ENCODE results near the gene C19orf38.

Gene C19orf38

GRCh38 chr19:10848230-10848856 lies at the start of gene C19orf38:
Gene C19orf38 (plus strand): TSS chr19:10848415. CDS start chr19:10848509, 94 bp downstream.
- DNase-seq (ENCODE audit: low spot score), result peak; percentile 73

GRCh38 chr19:10800488-10800887 lies 47.7 kb upstream of the C19orf38 start:
- no peak for DNase-seq (ENCODE audit: low spot score)

GRCh38 chr19:10802479-10802878 lies 45.7 kb upstream of the C19orf38 start:
- DNase-seq (ENCODE audit: low spot score), result no peak

- no peak for DNase-seq (ENCODE audit: low spot score)
Observed at GRCh38 chr19:10803252-10803651, 45.0 kb upstream of the C19orf38 start.

GRCh38 chr19:10805065-10805757 lies 43.0 kb upstream of the C19orf38 start:
- DNase-seq (ENCODE audit: low spot score), result no peak

- no peak for DNase-seq (ENCODE audit: low spot score)
Observed at GRCh38 chr19:10805758-10806247, 42.4 kb upstream of the C19orf38 start.

- DNase-seq (ENCODE audit: low spot score), result no peak
Observed at GRCh38 chr19:10808937-10809649, 39.1 kb upstream of the C19orf38 start.

GRCh38 chr19:10809651-10810285 lies 38.4 kb upstream of the C19orf38 start:
- no peak for DNase-seq (ENCODE audit: low spot score)

- no peak for DNase-seq (ENCODE audit: low spot score)
Observed at GRCh38 chr19:10811391-10812111, 36.7 kb upstream of the C19orf38 start.

GRCh38 chr19:10812196-10812595 lies 36.0 kb upstream of the C19orf38 start:
- no peak for DNase-seq (ENCODE audit: low spot score)

- no peak for DNase-seq (ENCODE audit: low spot score)
Observed at GRCh38 chr19:10812902-10813404, 35.3 kb upstream of the C19orf38 start.

GRCh38 chr19:10815007-10815536 lies 33.1 kb upstream of the C19orf38 start:
- no peak for DNase-seq (ENCODE audit: low spot score)

GRCh38 chr19:10815969-10816644 lies 32.1 kb upstream of the C19orf38 start:
- DNase-seq (ENCODE audit: low spot score), result no peak

- DNase-seq (ENCODE audit: low spot score), result no peak
Observed at GRCh38 chr19:10816691-10817090, 31.5 kb upstream of the C19orf38 start.

GRCh38 chr19:10817291-10818038 lies 30.8 kb upstream of the C19orf38 start:
- peak; percentile 86 for DNase-seq (ENCODE audit: low spot score)

GRCh38 chr19:10818301-10819123 lies 29.7 kb upstream of the C19orf38 start:
- DNase-seq (ENCODE audit: low spot score), result no peak

GRCh38 chr19:10819124-10820060 lies 28.8 kb upstream of the C19orf38 start:
- DNase-seq (ENCODE audit: low spot score), result no peak

- DNase-seq (ENCODE audit: low spot score), result no peak
Observed at GRCh38 chr19:10820173-10820572, 28.0 kb upstream of the C19orf38 start.
